HCT116 (cell line): Measurements from ENCODE around the gene NAALADL2. TPM values are rescaled to one million over a fixed set of nuclear protein-coding genes. Genes with fewer than 3 reads are reported as not detected.

Experiments
- ATAC-seq: fragments of 200-7000 bp; cut with Tn5 transposase; 2 replicates; pipeline ENCODE4 v1.9.1; 2020; ENCODE audit warnings: mild to moderate bottlenecking, moderate library complexity
- BruUV-seq: library from RNA; stranded (reverse); fragments of 400-500 nt; replicated peaks from 2 replicates; lab custom pipeline; 2021; lab: Mats Ljungman, UMichigan
- CTCF ChIA-PET: fragments of 300-600 bp; sonication (Branson Sonifier 250); formaldehyde crosslinking; loops from one replicate; lab custom pipeline; 2021; ENCODE audit warnings: antibody characterized with exemption; lab: Charles Lee
- POLR2A ChIA-PET: fragments of 300-600, 350-600 bp; sonication (Branson Sonifier 250); formaldehyde crosslinking; loops from one replicate; lab custom pipeline; 2021; ENCODE audit warnings: antibody characterized with exemption; lab: Charles Lee
- RAD21 ChIA-PET, 2 experiments: fragments of 300-600 bp; sonication (Branson Sonifier 250); formaldehyde crosslinking; loops; one replicate each; lab custom pipeline; 2023; ENCODE audit warnings: low total read pairs in 2 of 2; ENCODE audit not compliant: uncharacterized antibody in 2 of 2, unreplicated experiment in 2 of 2, low non-redundant PET in 1 of 2; lab: Charles Lee
- DNase-seq: peaks from one replicate; pipeline ENCODE4 v3.0.0-alpha.2; 2010; ENCODE audit warnings: low read depth, low spot score
- H2AFZ ChIP-seq: fragments of 200-600 bp; shearing (Covaris generic), sonication (generic); 2 replicates; pipeline ENCODE4 v1.6.1; 2017; ENCODE audit warnings: low read depth, mixed run types, mixed read lengths, antibody characterized with exemption, low read length; ENCODE audit not compliant: poor library complexity, severe bottlenecking
- H3K27ac ChIP-seq: 2 replicates; pipeline ENCODE4 v1.5.1; 2012; ENCODE audit warnings: low read depth, low read length
- H3K27me3 ChIP-seq: fragments of 200-600 bp; sonication (generic); 2 replicates; pipeline ENCODE4 v1.6.1; 2016; ENCODE audit warnings: mixed run types, low read length, mixed read lengths; ENCODE audit not compliant: insufficient read depth
- H3K36me3 ChIP-seq, 2 experiments: fragments of 200-500 bp in 1 of 2; fragments of 200-600 bp in 1 of 2; sonication (Bioruptor generic) in 1 of 2; sonication (generic) in 1 of 2; 2 replicates each; pipeline versions ENCODE4 v1.5.1 to v1.6.1; 2014 to 2016; ENCODE audit warnings: low read length in 2 of 2, inconsistent platforms in 1 of 2, mixed read lengths in 1 of 2, mixed run types in 1 of 2; ENCODE audit not compliant: insufficient read depth in 2 of 2, control insufficient read depth in 1 of 2
- H3K4me1 ChIP-seq, 2 experiments: fragments of 200-600 bp in 1 of 2; sonication (generic) in 1 of 2; 2 replicates each; pipeline versions ENCODE4 v1.5.1 to v1.6.1; 2012 to 2017; ENCODE audit warnings: low read length in 2 of 2, inconsistent platforms in 1 of 2, mild to moderate bottlenecking in 1 of 2, mixed read lengths in 1 of 2, mixed run types in 1 of 2, moderate library complexity in 1 of 2; ENCODE audit not compliant: insufficient read depth in 2 of 2, control insufficient read depth in 1 of 2
- H3K4me2 ChIP-seq: fragments of 200-600 bp; sonication (generic); 2 replicates; pipeline ENCODE4 v1.6.1; 2017; ENCODE audit warnings: mixed run types, low read length, mixed read lengths
- H3K4me3 ChIP-seq, 2 experiments: fragments of 200-600 bp in 1 of 2; sonication (generic) in 1 of 2; replicated peaks in 1 of 2; 2 replicates each; pipeline ENCODE4 v1.5.1; 2011 to 2016; ENCODE audit warnings: low read length in 2 of 2, control low read depth in 1 of 2, low read depth in 1 of 2, mild to moderate bottlenecking in 1 of 2, mixed read lengths in 1 of 2, mixed run types in 1 of 2
- H3K79me2 ChIP-seq: fragments of 200-600 bp; sonication (generic); 2 replicates; pipeline ENCODE4 v1.6.1; 2017; ENCODE audit warnings: mild to moderate bottlenecking, mixed run types, low read length, moderate library complexity, mixed read lengths; ENCODE audit not compliant: insufficient read depth
- H3K9ac ChIP-seq: fragments of 200-600 bp; sonication (generic); 2 replicates; pipeline ENCODE4 v1.6.1; 2016; ENCODE audit warnings: low read length, mixed read lengths
- H3K9me2 ChIP-seq: fragments of 200-600 bp; sonication (generic), shearing (Covaris generic); 2 replicates; pipeline ENCODE4 v1.6.1; 2017; ENCODE audit warnings: mixed run types, mild to moderate bottlenecking, moderate library complexity; ENCODE audit not compliant: insufficient read depth
- H3K9me3 ChIP-seq, 2 experiments: fragments of 200-500 bp in 1 of 2; fragments of 200-600 bp in 1 of 2; sonication (Bioruptor generic) in 1 of 2; sonication (generic) in 1 of 2; 2 replicates each; pipeline ENCODE4 v1.6.1; 2014 to 2017; ENCODE audit warnings: low read length in 2 of 2, mixed read lengths in 2 of 2, inconsistent platforms in 1 of 2, low read depth in 1 of 2, mild to moderate bottlenecking in 1 of 2, mixed run types in 1 of 2, moderate library complexity in 1 of 2; ENCODE audit not compliant: control insufficient read depth in 1 of 2, insufficient read depth in 1 of 2
- H4K20me1 ChIP-seq: fragments of 200-600 bp; sonication (generic), shearing (Covaris generic); 2 replicates; pipeline ENCODE4 v1.6.1; 2017; ENCODE audit warnings: mixed run types, mild to moderate bottlenecking, moderate library complexity; ENCODE audit not compliant: insufficient read depth
- CBX3 ChIP-seq: IDR thresholded peaks from 2 replicates; pipeline ENCODE4 v1.6.1; 2012; ENCODE audit warnings: low read depth
- ELF1 ChIP-seq: IDR thresholded peaks from 2 replicates; pipeline ENCODE4 v1.6.1; 2012; ENCODE audit warnings: low read depth, borderline replicate concordance
- EZH2 ChIP-seq: fragments of 200-600 bp; sonication (generic); IDR thresholded peaks from 2 replicates; pipeline ENCODE4 v1.6.1; 2017; ENCODE audit warnings: antibody characterized with exemption, mixed run types
- EZH2phosphoT487 ChIP-seq: fragments of 200-600 bp; IDR thresholded peaks from 2 replicates; pipeline ENCODE4 v1.6.1; 2018; ENCODE audit warnings: antibody characterized with exemption, borderline replicate concordance
- ZFX ChIP-seq: fragments of 450-650 bp; IDR thresholded peaks from 2 replicates; pipeline ENCODE4 v1.6.1; 2017
- intact Hi-C: fragments of 100-400 bp; cut with micrococcal nuclease; formaldehyde crosslinking; loops from 2 replicates; pipeline ENCODE4 v1.10.0; 2022
- total RNA-seq: library from RNA; stranded (reverse); gene quantifications from one replicate; pipeline ENCODE4 v1.2.1, GENCODE V29; 2021; ENCODE audit not compliant: unreplicated experiment
- TF ChIP-seq, protein P1 (sequence below): IDR thresholded peaks from 2 replicates; pipeline ENCODE4 v1.6.1; 2012; ENCODE audit warnings: low read depth
- TF ChIP-seq, protein P2 (sequence below): IDR thresholded peaks from 2 replicates; pipeline ENCODE4 v1.6.1; 2011; ENCODE audit warnings: mild to moderate bottlenecking, low read length, moderate library complexity; ENCODE audit not compliant: insufficient replicate concordance; ENCODE audit errors: extremely low read depth

NAALADL2 gene
- total RNA-seq, 1 experiment from 2014 or later, result 2.9 TPM

DNA sequence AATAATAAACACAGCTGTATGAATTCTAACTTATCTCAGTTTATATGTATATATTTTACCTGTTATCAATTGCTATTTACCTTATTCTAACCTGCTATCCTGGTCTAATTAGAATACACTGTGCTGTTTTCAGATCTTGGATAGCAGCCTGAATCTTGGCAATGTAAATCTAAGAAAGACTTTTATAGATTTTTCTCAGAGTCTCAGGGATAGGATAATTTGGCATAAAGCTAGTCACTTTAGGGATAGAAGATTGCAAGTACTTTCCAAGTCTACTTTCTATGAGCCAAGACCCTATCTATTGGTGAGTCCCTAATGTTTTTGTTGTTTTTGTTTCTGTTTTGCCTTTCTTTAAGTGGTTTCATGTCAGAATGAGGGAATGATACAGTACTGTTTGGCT lies 695.7 kb downstream of the NAALADL2 start:
- TF ChIP-seq EZH2 (no peak), ELF1 (no peak)
- no peak for ATAC-seq
- Histone ChIP-seq H3K9ac (no peak overlapping the region), H3K9me2 (no peaks in the 10 kb centered on the region), H3K4me2 (no peak overlapping the region), H3K36me3 (no peaks in the 10 kb centered on the region), H3K4me1 (no peaks in the 10 kb centered on the region), H3K9me3 (no peaks in the 10 kb centered on the region), H3K27me3 (no peaks in the 10 kb centered on the region), H2AFZ (no peak overlapping the region), H3K79me2 (no peaks in the 10 kb centered on the region), H4K20me1 (no peaks in the 10 kb centered on the region), H3K27ac (no peak overlapping the region), H3K4me3 (no peak overlapping the region)
- ChIA-PET POLR2A (no interaction called here), CTCF (no interaction called here), RAD21 (no interaction called here)
- intact Hi-C loops, result no loop called here
- no peak for DNase-seq
- BruUV-seq, result no TSS peak

DNA sequence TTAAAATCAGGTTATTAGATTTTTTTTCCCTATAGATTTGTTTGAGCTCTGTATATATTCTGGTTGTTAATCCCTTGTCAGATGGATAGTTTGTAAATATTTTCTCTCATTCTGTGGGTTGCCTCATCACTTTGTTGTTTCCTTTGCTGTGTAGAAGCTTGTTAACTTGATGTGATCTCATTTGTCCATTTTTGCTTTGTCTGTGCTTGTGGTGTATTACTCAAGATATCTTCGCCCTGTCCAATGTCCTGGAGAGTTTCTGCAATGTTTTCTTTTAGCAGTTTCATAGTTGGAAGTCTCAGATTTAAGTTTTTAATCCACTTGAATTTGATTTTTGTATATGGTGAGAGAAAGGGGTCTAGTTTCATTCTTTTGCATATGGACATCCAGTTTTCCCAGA lies 699.1 kb downstream of the NAALADL2 start:
- Histone ChIP-seq H3K4me3 (no peak overlapping the region), H3K36me3 (no peaks in the 10 kb centered on the region), H2AFZ (no peak overlapping the region), H3K27ac (no peak overlapping the region), H3K9me2 (no peaks in the 10 kb centered on the region), H3K9ac (no peak overlapping the region), H3K79me2 (no peaks in the 10 kb centered on the region), H3K4me1 (no peaks in the 10 kb centered on the region), H3K4me2 (no peak overlapping the region), H4K20me1 (no peaks in the 10 kb centered on the region), H3K27me3 (no peaks in the 10 kb centered on the region), H3K9me3 (no peaks in the 10 kb centered on the region)
- TF ChIP-seq CBX3, result no peak
- TF ChIP-seq, protein P1, sequence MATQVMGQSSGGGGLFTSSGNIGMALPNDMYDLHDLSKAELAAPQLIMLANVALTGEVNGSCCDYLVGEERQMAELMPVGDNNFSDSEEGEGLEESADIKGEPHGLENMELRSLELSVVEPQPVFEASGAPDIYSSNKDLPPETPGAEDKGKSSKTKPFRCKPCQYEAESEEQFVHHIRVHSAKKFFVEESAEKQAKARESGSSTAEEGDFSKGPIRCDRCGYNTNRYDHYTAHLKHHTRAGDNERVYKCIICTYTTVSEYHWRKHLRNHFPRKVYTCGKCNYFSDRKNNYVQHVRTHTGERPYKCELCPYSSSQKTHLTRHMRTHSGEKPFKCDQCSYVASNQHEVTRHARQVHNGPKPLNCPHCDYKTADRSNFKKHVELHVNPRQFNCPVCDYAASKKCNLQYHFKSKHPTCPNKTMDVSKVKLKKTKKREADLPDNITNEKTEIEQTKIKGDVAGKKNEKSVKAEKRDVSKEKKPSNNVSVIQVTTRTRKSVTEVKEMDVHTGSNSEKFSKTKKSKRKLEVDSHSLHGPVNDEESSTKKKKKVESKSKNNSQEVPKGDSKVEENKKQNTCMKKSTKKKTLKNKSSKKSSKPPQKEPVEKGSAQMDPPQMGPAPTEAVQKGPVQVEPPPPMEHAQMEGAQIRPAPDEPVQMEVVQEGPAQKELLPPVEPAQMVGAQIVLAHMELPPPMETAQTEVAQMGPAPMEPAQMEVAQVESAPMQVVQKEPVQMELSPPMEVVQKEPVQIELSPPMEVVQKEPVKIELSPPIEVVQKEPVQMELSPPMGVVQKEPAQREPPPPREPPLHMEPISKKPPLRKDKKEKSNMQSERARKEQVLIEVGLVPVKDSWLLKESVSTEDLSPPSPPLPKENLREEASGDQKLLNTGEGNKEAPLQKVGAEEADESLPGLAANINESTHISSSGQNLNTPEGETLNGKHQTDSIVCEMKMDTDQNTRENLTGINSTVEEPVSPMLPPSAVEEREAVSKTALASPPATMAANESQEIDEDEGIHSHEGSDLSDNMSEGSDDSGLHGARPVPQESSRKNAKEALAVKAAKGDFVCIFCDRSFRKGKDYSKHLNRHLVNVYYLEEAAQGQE, result no peak
- no peak for TF ChIP-seq EZH2phosphoT487
- TF ChIP-seq, protein P2, sequence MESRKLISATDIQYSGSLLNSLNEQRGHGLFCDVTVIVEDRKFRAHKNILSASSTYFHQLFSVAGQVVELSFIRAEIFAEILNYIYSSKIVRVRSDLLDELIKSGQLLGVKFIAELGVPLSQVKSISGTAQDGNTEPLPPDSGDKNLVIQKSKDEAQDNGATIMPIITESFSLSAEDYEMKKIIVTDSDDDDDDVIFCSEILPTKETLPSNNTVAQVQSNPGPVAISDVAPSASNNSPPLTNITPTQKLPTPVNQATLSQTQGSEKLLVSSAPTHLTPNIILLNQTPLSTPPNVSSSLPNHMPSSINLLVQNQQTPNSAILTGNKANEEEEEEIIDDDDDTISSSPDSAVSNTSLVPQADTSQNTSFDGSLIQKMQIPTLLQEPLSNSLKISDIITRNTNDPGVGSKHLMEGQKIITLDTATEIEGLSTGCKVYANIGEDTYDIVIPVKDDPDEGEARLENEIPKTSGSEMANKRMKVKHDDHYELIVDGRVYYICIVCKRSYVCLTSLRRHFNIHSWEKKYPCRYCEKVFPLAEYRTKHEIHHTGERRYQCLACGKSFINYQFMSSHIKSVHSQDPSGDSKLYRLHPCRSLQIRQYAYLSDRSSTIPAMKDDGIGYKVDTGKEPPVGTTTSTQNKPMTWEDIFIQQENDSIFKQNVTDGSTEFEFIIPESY, result no peak
- TF ChIP-seq ZFX, result no peak
- DNase-seq (no peak), ATAC-seq (no peak)
- no TSS peak for BruUV-seq
- RAD21 ChIA-PET, result no interaction called here
- POLR2A ChIA-PET, result no interaction called here
- CTCF ChIA-PET, result no interaction called here
- intact Hi-C loops, result no loop called here
